Measurements from ENCODE around the gene CPNE5.

- TF ChIP-seq POLR2AphosphoS5 (IDR thresholded peaks at IDR 0.05; ENCODE audit: low read depth, low read length) (no peak), REST (IDR thresholded peaks at IDR 0.05; ENCODE audit: insufficient read depth in 1 of 2, low read depth in 2 of 2, low read length in 2 of 2) (no peak)
These were observed 8.7 kb downstream of the CPNE5 start for GRCh38 chr6:36830577-36830976.

Data from PFSK-1 (cell line).